HG02571 (cell line): ENCODE results near the gene TRPM3.

Experiments
- ATAC-seq: cut with Tn5 transposase; IDR thresholded peaks from one replicate; pipeline ENCODE4 v1.9.1; 2021; ENCODE audit warnings: mild to moderate bottlenecking, moderate library complexity; ENCODE audit not compliant: unreplicated experiment

The TRPM3 gene

DNA sequence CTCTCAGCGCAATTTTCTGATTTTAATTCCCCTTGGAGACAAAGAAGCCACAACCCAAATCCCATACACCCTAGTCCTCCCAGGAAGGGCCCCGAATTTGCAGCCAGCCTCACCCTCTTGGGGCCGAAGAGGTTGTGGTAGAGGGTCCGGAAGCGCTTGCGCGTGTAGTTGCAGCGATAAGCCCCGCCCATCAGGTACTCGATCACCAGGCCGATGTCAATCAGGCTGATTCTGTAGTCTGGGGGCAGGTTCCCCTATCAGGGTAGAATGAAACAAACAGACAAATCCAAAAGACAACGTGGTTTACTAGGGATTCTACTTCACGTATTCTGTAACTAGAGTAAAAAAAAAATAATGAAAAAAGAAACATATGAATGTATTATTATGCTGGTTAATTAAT lies 496.3 kb downstream of the TRPM3 start:
- ATAC-seq: no peak

DNA sequence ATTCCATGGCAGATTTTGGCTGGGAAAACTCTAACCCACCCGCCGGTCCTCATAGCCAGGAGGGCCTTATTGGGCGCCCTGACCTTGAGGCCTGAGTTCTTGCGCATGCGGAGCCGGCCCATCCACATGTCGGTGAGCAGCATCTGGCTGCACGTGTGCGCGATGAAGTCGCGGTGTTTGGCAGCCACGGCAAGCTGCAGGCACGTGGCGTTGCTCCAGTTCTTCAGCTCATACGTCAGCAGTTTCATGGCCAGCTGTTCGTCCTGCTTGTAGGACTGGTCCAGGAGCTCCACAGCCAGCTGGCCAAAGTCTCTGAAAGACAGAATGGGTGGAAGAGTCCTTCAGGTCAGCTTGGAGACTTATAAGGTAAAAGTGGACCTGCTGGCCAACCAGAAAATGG lies 502.6 kb downstream of the TRPM3 start:
- no peak for ATAC-seq

DNA sequence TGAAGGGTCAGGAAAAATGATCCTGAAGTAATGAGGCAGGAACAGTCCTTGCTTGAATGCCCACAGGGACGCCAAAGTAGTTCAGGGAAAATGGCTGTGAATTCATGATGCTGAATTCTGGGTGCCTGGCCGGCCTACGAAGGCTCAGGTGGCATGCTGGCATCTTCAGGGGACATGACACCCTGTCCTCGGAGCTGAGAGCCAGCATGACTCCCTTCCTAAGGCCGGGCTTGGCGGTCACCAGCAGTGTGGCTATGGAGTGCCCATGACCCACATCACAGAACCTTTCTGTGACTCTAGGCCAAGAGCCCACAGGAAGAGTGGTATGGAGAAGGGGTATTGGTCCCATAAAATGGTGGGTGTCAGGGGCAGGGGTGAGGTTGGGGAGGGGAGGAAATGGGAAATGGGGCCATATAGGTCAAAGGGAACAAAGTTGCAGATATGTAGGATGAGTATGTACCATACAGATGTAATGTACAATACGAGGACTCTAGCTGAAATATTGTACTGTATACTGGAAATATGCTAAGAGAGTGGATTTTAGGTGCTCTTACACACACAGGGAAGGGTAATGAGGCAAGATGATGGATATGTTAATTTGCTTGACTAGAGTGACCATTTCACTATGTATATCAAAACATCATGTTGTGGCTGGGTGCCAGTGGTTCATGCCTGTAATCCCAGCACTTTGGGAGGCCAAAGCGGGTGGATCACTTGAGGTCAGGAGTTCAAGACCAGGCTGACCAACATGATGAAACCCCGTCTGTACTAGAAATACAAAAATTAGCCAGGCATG lies 504.2 kb downstream of the TRPM3 start:
- no peak for ATAC-seq

DNA sequence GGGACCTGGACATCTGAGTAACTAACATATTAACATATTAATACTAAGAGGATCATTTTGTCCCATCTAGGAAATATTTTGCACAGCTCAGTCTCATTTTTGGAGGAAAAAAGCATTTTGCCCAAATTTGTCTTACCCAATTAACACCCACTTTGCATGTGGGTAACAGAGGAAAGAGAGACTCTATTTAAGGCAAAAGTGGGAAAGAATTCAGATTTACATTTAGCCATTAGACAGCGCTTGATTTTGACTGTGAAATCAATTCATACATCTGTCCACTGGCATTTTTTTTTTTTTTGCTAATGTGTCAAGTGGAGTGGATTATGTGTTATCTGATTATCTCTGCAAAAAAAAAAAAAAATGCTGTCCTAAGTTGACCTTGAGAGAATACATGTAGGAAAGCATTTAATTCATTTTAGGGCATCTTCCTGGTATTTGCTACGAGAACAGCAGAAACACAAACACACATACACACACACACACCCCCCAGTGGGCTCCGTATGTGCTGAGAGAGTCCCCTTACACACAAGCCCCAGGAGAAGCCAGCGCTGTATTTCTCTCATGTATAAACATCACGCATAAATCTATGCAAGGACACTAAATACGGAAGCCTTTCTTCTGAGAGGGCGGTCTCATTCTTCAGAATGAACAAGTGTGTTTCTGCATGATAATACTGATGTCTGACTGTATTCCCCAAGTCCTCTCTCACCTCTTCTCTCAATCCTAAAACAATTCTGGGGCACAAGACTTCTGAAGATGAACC lies 505.0 kb downstream of the TRPM3 start:
- ATAC-seq: no peak

DNA sequence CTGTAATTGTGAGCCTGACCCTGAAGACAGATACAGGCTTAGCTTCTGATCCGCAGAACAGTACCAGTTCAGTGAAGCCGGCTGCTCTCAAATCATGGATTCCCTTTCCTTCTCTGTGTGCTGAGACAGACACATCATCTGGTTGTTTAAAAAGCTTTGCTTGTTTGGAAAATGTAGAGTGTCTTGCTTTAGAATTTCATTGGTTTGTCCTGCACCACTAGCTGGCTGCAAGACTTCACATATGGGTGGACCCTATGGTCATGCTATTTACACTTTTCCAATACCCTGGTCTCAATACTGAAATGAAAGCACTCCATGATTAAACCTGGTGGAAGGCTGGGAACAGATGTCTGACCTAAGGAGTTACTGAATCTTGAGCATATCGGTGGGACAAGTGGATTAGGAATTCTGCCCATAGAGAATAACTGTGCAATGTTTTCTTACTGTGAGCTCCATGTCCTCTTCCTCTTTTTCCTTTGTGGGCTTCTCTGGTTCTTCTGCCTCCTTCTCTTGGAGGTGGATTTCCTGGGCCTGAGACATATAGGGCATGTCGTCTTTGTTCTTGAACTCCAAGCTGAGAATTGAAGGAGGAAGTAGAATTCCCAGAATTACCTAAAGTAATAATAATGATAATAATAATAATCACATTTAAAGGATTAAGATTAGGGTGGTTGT lies 505.8 kb downstream of the TRPM3 start:
- no peak for ATAC-seq

DNA sequence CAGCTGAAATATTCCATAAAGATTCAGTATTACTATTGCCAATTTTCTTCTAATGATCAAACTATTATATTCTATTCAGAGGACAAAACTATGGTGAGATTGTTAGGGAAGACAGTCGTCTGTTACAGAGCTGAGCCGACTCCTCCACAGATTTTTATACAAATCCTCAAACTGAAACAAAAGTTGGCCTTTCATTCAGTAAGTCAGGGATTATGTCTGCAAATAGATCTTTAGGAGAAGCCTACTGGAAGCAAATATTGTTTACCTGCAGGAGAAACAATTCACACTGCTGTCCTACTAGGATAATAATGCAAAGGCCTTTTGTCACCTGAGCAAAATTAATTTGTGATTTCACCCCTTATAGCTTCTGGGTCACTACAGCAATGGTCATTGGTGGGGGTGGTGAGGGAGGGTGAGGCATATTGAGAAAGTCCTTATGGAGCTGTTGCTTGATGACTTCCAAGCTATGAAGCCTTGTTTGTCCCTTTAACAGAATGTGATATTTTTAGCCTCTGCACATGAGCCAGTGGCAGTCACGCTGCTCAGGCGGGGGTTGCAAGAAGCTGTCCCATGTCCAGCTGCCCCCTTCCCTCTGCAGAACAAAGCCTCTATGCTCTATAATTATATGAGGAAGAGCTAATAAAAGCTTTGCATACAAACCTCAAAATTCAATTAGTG lies 506.5 kb downstream of the TRPM3 start:
- ATAC-seq: no peak

DNA sequence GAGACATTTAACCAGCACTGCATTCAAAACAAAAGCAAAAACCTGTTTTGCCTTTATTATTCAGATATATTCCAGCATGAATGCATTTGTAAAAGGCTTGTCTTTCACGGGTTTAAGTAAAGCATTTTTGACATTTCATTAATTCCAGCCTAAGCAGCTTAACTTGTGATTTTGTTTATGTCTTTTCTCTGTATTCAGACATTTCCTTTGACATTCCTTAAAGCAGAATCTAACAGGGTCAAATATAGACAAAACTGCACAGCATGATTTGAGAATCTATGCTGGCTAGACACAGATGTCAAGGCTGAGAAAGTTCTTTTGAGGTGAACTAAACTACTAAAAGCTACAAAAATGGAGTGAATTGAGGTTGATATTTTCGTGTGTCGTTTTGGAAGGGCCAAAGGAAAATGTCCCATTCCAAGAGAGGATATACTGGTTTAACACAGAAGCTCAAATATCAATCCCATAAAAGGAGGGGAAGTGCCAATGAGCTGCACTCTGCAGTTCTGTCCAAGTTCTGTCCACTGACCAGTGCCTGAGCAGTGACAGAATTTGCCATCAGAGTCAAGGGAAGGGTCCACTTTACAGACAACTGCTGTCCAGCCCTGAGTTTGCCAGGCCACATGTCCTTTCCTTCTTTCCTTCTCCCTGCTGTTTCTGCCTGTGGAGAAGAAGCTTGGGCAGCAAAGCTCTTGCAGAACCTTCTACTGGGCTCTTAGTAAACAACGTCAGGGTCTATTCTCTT lies 508.2 kb downstream of the TRPM3 start:
- no peak for ATAC-seq

DNA sequence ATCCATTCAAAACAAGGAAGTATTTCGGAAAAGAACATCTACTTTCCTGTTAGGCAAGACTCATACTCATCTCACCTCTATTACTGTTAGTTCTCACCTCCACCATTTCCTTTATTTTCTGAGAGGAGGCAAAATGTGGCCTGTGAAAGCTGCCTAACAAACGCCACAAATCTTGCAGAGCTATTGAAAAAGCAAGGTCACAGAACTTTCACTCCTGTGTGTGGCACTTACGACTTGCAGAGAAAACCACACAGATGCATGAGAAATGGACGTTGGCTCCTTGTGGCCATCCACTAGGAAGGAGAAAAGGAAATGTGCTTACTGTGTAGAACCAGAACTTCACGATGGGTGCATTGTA lies 511.2 kb downstream of the TRPM3 start:
- ATAC-seq: no peak

DNA sequence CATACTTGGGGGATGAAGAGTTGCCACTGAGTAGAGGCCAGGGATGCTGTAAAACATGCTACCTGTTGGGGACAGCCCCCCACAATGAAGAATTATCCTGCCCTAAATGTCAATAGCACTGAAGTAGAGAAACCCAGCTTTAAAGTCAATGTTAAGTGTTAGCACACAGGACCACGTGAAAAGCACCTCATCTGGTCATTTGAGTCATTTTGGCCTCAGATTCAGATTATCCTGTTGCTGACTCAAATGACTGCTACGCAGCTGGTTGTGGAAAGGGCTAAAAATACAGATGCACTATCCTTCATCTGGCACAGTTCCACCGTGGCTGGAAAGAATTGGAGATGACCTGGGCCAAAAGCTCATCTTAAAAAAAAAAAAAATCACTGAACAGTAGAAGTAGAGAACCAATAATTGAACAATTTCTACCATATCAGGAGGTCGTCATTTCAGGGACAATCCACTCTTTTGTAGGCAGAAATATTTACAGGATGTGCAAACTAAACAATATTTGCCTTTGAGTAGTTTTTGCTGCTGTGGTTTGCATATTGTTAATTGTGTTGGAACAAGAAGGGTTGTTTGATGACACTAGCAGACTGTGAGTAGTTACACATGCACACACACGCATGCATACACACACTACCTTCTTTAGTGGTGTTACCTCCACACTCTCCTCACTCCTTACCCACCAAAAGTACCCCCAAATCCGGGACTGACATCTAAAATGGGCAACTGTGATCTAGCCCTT lies 511.7 kb downstream of the TRPM3 start:
- no peak for ATAC-seq

DNA sequence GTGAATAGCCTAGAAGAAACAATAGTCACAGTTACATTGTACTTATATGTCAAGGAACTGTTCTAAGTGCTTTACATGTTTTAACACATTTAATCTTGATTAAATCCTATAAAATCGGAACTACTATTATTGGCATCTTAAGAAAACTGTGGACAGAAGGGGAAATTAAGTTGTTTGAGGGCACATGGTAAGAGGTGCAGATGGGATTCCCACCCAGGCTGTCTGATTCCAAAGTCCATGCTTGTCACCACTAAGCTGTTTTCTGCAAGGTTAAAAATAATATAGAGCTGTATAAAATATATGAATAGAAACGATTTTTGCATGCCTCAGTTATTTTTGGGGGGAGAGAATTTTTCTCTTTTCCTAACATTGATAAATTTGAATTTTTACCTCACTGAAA lies 512.4 kb downstream of the TRPM3 start:
- no peak for ATAC-seq

DNA sequence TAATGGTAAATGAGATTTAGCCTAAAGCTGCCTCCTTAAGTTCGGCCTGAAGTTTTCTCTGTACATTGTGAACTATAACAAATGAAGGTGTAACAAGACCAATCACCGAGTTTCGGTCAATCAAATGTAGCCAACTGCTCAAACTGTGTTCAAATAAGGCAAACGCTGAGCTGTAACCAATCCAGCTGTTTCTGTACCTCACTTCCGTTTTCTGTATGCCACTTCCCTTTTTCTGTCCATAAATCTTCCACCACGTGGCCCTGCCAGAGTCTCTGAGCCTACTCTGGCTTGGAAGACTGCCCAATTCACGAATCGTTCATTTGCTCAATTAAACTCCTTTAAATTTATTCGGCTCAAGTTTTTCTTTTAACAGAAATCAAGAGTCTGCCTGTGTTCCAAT lies 513.5 kb downstream of the TRPM3 start:
- ATAC-seq: no peak

DNA sequence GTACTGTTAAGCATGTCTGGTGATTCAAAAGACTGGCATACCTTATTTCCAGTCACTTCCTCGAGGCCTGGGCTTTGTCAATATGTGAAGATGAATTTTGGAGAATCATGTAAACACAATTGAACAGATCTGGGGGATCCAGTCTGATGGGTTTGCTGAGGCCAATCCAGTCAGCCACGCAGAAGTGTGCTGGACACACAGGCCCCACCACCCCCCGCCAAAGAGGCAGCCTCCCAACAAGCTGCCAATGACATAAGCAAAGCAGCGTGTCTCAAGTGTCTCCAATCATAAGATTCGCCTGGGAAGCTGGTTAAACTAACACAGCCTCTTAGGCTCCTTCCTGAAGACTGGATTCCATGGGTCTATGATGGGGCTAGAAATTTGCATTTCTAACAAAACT lies 514.1 kb downstream of the TRPM3 start:
- ATAC-seq: no peak

DNA sequence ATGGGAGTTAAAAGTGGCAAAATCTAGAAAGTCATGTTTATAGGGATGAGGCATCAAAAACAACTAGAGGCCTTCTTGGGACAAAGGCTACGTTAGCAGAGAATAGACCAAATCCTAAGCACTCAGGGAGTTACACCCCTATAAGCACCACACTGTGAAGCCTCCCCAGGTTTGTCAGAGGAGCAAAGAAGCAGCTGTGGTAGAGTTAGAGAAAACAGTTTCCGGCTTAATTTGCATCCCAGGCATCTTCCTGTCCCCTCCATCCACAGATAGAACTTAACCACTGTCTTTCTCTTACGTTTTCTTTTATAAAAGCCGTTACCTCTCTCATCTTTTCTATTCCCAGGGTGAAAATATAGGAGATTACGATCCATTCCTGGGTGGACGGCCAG lies 518.4 kb downstream of the TRPM3 start:
- no peak for ATAC-seq

DNA sequence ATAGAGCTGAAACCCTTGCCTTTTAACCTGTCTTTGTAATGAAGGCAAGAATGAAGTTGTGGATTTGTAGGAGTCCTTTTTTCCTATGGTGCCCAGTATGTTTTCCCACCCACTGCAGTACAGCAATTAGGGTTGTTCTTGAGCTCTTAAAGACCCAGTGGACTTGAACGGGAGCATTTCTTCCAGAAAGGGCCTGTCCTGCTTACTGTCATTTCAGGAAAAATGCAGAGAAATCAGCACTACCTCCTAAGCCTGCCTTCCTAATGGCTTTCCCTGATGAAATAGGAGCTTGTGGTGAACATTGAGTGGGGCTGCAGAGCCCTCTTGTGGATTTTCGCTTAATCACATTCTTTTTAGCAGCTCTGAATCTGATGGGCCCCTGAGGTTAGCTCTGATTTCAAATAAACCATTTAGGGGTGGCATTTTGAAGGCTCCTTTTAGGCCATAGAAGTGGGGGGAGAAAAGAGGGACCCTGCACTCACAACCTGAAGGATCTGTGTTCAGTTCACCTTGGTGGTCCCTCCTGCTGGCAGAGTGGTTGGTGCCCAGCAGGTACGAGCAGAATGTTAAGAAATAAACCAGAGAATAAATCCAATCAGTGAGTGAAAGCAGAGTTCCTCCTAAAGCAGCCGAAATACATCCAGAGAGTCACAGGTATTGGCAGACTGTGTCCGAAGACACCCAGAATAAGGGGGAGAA lies 519.0 kb downstream of the TRPM3 start:
- peak; percentile 79 for ATAC-seq

DNA sequence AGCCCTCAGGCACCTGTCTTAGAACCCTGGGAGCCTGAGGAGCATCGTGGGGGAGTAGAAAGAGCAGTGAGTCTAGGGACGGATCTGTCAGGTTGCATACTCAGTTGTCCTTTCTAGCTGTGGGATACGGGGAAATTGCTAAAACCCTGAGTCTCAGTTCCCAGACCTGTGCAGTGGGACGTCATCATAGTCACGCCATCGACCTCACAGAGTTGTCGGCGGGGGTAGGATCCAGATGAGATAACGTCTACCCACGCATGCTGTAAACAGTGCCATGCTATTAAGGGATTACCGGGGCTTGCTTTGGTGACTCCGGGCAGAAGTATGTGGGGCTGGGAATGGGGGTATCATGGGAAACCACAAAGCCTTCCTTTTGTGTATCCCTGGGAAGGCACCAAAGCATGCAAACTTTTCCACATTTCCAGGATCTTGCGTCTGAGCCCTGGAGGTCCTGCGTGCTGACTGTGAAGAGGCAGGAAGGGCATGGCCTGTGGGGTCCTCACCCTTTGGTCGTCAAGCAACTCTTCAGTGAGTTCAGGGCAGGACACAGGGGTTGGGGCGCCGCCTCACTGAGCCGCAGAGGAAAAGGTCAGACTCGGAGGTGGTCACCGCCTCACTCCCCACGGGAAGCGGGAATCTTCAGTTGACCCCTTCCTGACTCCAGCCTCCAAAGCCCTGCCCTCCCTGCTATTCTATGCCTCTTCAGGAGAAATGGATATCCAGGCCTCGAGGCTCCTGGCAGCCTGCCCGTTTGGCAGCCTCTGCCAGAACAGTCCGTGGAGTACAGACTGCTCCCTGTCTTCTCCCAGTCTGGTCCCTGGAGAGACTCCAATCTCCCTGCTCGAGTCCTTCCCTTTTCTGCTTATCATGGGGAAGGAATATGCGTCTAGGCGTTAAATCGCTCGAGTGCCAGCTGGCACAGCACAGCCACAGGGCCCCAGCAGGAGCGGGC lies 520.1 kb downstream of the TRPM3 start:
- no peak for ATAC-seq

DNA sequence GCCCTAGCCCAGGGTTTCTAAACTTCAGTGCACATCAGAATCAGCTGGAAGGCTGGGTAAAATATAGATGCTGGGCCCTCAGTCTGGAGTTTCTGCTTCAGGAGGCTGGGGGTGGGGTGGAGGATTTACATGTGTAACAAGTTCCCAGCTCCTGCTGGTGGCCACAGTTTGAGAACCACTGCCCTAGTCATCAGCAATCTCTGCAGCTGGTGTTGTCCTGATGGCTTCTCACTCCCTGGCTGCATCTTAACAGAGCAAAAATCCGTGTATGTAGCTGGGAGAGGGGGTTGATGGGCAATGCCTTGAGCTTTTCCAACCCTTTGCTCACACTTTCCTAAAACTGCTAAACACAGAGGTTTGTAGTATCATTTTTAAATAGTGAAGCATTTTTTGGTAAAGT lies 520.9 kb downstream of the TRPM3 start:
- ATAC-seq: no peak

DNA sequence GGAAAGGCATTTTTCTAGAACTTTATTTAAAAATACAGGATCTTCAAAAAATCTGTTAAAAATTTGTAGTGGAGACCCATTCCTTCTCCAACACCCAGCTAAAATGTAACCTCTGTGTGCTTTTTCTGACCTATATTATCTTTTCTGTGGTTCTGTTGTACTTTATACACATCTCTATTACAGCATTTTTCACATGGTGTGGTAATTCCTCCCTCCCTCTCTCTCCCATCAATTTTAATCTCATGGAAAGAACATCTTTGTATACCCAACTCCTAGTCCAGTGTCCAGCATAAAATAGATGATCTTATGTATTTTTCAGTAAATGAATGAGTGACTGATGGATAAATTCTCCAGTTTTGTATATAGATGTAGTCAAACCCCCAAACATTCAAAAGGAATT lies 523.5 kb downstream of the TRPM3 start:
- no peak for ATAC-seq

DNA sequence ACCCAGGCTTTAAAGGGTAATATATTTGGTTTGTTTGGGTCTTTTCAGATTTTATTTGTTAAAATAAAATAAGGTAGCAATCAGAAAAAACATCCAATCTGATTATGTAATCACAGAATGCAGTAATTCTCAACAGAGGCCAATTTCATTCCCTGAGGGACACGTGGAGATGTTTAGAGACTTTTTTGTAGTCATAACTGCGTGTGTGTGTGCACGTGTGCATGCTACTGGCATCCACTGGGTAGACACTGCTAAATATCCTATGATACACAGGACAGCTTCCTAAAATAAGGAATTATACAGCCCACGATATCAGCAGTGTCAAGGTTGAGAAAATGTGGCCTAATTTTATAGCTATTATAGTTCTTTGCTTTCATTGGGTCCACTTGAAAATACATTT lies 526.2 kb downstream of the TRPM3 start:
- ATAC-seq: no peak
